Urothelium cell line (cell line): ENCODE results near the gene ID3.
A peak's percentile ranks its signal among the peaks of the same experiment; 100 is the strongest.

Source experiments
- DNase-seq: peaks from one replicate; pipeline ENCODE4 v3.0.0; 2011; ENCODE audit warnings: low spot score, mixed read lengths
- FAIRE-seq: peaks from 2 replicates; lab custom pipeline; 2011; peaks lifted over from hg19 to GRCh38; lab: Jason Lieb, UNC

ID3 gene

DNA sequence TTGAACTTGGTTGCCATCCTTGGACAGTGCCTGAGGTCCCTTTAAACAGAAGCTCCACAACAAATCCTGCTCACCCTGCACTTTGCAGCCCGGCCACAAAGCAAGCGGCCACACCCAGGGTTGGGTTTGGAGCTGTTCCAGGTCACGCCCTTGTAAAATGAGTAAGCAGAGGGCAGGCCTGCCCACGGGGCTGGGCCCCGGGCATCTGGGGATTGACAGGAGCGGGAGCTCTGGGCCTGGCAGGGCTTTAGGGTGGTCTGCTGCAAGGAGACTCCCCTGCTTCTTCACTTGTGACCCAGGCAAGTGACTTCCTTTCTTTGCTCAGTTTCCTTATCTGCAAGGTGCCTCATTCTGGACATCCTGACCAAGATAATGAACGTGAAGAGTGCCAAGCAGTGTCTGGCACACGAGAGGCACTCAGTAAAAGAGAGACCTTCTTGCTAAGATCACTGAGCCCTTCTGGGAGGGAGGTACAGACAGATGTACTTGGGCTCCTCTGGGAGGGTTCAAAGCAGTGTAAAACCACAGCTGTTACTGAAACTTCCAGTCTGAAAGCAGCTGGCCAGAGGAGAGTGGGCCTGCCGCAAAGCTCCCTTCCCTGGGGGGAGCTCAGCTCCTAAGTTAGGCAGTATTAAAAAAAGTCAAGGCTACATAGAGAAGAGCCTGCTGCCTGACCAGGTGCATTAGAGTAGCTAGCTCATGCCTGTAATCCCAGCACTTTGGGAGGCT, 30.9 kb downstream of the ID3 start:
- DNase-seq, result peak; percentile 91
- FAIRE-seq, result no peak

DNA sequence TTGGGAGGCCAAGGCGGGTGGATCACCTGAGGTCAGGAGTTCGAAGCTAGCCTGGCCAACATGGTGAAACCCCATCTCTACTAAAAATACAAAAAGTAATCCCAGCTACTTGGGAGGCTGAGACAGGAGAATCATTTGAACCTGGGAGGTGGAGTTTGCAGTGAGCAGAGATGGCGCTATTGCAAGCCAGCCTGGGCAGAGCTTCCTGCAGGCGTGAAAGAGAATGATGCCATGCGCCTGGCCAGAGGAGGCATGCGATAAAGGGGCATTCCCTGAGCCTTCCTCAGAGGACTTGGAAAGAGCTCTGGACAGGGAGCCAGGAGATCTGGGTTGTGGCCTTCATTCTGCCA, 31.4 kb downstream of the ID3 start:
- no peak for FAIRE-seq
- DNase-seq, result no peak

GRCh38 chr1:23527366-23527765, 31.9 kb downstream of the ID3 start:
- DNase-seq, result no peak
- FAIRE-seq, result no peak

DNA sequence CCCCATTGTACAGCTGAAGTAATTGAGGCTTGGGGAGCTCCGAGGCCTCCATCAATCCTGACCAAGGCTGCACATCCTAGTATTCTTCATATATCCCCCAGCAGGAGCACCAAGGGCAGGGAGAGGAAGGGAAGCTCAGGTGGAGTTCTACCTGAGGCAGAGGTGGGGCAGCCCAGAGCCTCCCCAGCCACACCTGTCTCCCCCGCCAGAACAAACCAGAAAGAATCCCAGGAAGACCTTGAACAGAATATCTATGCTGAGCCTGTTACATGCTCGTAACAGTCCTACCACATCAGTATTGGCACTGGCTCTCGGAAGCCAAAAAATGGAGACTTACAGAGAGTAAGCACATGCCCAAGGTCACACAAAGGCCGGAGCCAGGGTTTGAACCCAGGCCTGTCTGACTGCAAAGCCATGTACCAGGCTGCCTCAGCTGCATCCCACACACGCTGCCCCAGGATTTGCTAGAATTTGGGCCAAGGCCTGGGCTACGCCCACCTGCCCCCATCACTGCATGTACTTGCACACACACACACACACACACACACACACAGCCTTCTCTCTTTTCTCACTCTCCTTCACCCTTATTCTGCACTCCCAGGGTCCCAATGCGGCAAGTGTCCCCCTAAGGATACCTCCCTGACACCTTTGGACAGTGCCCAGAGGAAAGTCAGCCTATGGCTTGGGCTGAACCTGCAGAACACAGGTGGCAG, 32.8 kb downstream of the ID3 start:
- FAIRE-seq (no peak), DNase-seq (no peak)

- DNase-seq (no peak), FAIRE-seq (no peak)
Observed at GRCh38 chr1:23525558-23526250, 33.6 kb downstream of the ID3 start.

GRCh38 chr1:23524716-23525401, 34.4 kb downstream of the ID3 start:
- FAIRE-seq (no peak), DNase-seq (no peak)

- no peak for DNase-seq
- no peak for FAIRE-seq
Observed at GRCh38 chr1:23524163-23524562, 35.1 kb downstream of the ID3 start.

- peak; percentile 59 for FAIRE-seq
- no peak for DNase-seq
Observed at GRCh38 chr1:23522244-23522982, 36.9 kb downstream of the ID3 start.

- FAIRE-seq, result no peak
- no peak for DNase-seq
Observed at GRCh38 chr1:23521588-23521987, 37.7 kb downstream of the ID3 start.

- no peak for DNase-seq
- no peak for FAIRE-seq
Observed at GRCh38 chr1:23517581-23517980, 41.7 kb downstream of the ID3 start.

DNA sequence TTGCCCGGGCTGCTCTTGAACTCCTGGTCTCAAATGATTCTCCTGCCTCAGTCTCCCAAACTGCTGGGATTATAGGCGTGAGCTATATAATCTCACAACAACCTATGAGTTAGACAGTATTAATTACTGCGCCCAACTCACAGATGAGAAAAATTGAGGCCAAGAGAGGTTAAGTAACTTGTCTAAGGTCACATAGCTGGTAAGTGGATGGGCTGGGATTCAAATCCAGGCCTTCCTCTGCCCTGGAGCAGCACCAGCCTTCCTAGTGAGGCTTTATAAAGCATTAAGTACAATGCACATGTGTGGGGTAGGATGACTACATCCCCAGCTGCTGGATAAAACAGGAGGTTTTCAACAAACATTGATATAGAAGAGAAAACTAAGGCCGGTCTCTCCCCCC, 43.4 kb downstream of the ID3 start:
- FAIRE-seq (no peak), DNase-seq (no peak)

GRCh38 chr1:23514111-23514679, 45.1 kb downstream of the ID3 start:
- no peak for DNase-seq
- no peak for FAIRE-seq

DNA sequence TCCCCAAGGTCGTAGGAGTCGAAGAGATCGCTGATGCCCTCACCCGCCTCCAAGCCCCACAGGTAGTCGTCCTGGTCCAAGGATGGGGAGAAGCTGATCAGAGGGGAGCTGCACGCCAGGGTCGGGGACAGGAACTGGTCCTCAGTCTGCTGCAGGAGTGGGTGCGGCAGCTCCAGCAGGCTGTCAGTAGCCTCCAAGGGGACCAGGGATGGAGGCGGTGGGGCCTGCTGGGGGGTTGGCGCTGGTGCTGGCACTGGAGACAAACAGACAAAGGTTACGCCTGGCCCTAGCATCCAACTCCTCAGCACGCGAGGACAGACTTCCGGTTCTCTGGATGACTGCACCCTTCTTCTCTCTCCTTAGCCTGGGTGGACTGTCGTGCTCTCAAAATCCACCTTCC, 49.4 kb downstream of the ID3 start:
- no peak for FAIRE-seq

More for the DNA sequence above, 49.4 kb downstream of the ID3 start:
- no peak for DNase-seq
